Left ventricle myocardium inferior (tissue), 1 donor: ENCODE measurements around the gene LIPC. TPM values are rescaled to one million over a fixed set of nuclear protein-coding genes. Genes with fewer than 3 reads are reported as not detected.

Source experiments
- DNase-seq: peaks from one replicate; pipeline ENCODE4 v3.0.0-alpha.2; 2020
- H3K27ac ChIP-seq: fragments of 200-600 bp; replicated peaks from 2 replicates; pipeline ENCODE4 v1.8.0; 2021
- H3K27me3 ChIP-seq: fragments of 200-600 bp; 2 replicates; pipeline ENCODE4 v1.8.0; 2021; ENCODE audit warnings: low read depth
- H3K36me3 ChIP-seq: fragments of 200-600 bp; 2 replicates; pipeline ENCODE4 v1.8.0; 2021
- H3K4me1 ChIP-seq: fragments of 200-600 bp; 2 replicates; pipeline ENCODE4 v1.8.0; 2021
- H3K4me3 ChIP-seq: fragments of 200-600 bp; 2 replicates; pipeline ENCODE4 v1.8.0; 2021; ENCODE audit warnings: mild to moderate bottlenecking, moderate library complexity
- H3K9me3 ChIP-seq: fragments of 200-600 bp; replicated peaks from 2 replicates; pipeline ENCODE4 v1.8.0; 2021
- intact Hi-C: fragments of 100-400 bp; cut with micrococcal nuclease; formaldehyde crosslinking; loops from one replicate; pipeline ENCODE4 v1.11.0; 2022
- total RNA-seq: library from RNA; stranded (reverse); fragmentation: NEBNext Ultra II Directional; extraction: Animal tissue kit (Norgen Biotek cat#: 25700); gene quantifications from one replicate; pipeline ENCODE4 v1.2.1, GENCODE V29; 2021
- TF ChIP-seq, protein P1 (sequence below): fragments of 200-600 bp; IDR thresholded peaks from 2 replicates; pipeline ENCODE4 v1.8.0; 2021; ENCODE audit warnings: antibody characterized with exemption, mild to moderate bottlenecking, borderline replicate concordance
- donor health status: DM: no; HTN: yes; CAD: no; lungs with severe emphysema.

The LIPC gene
- total RNA-seq, 1 donor from 2014 or later, result 1.5 TPM

DNA sequence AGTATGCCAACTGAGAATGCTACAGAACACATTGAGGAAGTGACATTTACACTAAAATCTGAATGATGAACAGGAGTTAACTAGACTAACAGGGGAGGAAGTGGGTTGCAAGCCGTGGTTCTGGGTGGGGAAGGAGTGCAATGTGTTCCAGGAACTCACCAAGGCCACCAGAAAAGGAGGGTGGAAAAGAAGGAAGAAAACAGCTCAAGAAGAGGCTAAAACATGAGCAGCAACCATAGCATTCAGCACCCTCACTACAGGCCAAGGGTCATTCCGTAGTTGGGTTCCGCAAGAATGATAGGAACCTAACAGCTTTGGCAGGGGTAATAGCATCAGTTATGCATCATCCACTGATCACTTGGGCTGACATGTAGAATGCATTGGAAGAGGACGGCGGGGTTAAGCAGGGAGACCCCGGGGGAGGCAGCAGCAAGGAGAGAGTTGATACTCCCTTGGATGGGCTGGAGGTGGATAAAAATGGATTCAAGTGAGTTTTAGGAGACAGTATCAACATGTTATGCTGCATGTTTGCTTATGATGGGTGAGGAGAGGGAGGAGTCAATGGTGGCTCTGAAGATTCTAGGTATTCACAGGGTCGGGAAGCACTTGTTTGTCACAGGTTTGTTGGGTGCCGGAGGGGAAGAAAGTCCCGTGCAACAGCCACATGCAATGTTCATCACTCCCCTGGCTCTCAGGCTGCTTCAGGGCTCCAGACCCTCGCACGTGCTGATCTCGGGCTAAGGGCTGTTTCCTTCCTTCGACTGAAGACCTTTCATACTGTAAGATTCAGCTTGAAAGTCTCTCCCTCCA is 53.2 kb downstream of the LIPC start:
- no peak for DNase-seq
- peaks cover 16% of the 10 kb centered on the region for H3K9me3 ChIP-seq
- intact Hi-C loops, result no loop called here
- H3K27me3 ChIP-seq, result no peaks in the 10 kb centered on the region
- TF ChIP-seq, protein P1, sequence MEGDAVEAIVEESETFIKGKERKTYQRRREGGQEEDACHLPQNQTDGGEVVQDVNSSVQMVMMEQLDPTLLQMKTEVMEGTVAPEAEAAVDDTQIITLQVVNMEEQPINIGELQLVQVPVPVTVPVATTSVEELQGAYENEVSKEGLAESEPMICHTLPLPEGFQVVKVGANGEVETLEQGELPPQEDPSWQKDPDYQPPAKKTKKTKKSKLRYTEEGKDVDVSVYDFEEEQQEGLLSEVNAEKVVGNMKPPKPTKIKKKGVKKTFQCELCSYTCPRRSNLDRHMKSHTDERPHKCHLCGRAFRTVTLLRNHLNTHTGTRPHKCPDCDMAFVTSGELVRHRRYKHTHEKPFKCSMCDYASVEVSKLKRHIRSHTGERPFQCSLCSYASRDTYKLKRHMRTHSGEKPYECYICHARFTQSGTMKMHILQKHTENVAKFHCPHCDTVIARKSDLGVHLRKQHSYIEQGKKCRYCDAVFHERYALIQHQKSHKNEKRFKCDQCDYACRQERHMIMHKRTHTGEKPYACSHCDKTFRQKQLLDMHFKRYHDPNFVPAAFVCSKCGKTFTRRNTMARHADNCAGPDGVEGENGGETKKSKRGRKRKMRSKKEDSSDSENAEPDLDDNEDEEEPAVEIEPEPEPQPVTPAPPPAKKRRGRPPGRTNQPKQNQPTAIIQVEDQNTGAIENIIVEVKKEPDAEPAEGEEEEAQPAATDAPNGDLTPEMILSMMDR, result no peak
- no peak overlapping the region for H3K27ac ChIP-seq
- H3K36me3 ChIP-seq, result no peaks in the 10 kb centered on the region
- no peak overlapping the region for H3K4me3 ChIP-seq
- peaks cover 4% of the 10 kb centered on the region for H3K4me1 ChIP-seq

DNA sequence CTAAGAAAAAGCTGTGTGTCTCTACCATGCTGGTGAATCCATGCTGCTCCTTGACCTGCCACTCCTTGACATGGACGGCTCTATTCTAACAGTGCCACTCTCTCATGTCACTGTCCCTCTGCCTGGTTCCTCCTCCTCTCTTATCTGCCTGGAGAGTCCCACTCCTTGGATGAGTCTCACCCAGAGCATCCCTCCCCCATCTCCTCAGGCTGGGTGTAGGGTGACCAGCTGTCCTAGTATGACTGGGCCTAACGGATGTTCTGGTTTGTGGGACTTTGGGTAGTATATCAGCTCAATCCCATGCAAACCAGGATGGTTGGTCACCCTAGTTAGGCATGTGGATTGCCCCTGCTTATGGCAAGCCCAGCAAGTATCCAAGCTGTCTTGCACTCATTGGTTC is 54.3 kb downstream of the LIPC start:
- intact Hi-C loops, result no loop called here
- Histone ChIP-seq H3K27ac (no peak overlapping the region), H3K9me3 (peaks cover 16% of the 10 kb centered on the region), H3K36me3 (no peaks in the 10 kb centered on the region), H3K27me3 (no peaks in the 10 kb centered on the region), H3K4me1 (peaks cover 10% of the 10 kb centered on the region), H3K4me3 (no peak overlapping the region)
- TF ChIP-seq, protein P1, result no peak
- no peak for DNase-seq

DNA sequence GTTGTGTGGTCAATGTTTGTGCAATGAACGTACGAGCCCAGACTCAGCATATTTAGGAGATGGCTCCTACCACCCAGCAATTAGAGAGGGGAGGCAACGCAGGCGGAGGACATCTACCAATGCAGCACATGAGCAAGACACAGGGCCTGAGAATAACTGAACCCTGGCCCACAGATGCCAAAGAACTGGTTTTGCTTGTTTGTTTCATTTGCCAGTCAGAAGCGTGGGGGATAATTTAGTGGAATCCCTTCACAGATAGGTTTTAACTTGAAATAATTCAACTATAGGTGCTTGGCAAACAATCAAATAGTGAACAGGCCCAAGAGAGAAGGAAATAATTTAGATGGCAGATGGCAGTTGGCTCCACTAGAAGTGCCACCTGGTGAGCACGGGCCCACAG is 54.8 kb downstream of the LIPC start:
- intact Hi-C loops, result no loop called here
- TF ChIP-seq, protein P1, result no peak
- H3K4me1 ChIP-seq, result peaks cover 15% of the 10 kb centered on the region
- no peak for DNase-seq
- H3K27ac ChIP-seq, result no peak overlapping the region
- H3K27me3 ChIP-seq, result no peaks in the 10 kb centered on the region
- H3K4me3 ChIP-seq, result no peak overlapping the region
- H3K9me3 ChIP-seq, result peaks cover 16% of the 10 kb centered on the region
- no peaks in the 10 kb centered on the region for H3K36me3 ChIP-seq

DNA sequence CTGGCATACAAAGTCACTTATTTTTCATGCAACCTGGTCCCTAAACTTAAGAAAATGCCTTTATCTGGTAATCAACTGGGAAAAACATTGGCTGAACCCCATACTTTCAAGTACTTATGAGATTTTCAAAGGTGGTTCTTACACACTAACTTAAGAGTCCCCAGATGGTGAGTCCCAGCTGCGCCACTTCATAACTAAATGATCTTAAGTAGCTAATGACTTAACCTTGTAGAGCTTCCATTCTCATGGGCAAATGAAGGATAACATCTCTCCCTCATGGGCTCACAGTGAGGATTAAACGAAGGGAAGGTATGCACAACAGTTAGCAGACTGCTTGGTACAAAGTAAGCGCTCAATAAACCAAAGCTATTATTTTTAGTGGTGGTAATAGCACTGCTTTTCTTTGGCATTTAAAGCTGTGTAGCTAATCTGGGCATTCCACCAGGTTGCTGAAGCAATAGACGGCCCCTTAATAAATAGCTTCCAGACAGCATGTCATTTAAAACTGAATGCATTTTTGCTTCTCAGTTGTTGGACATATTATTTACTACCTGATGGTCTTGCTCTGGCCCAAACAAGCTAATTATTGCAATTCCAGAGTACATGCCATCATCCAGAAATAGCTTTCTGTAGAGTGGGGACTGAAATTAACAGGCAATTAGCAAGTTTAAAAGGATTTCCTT is 55.4 kb downstream of the LIPC start:
- no peak overlapping the region for H3K4me3 ChIP-seq
- no peak for DNase-seq
- no peaks in the 10 kb centered on the region for H3K27me3 ChIP-seq
- peaks cover 16% of the 10 kb centered on the region for H3K4me1 ChIP-seq
- H3K27ac ChIP-seq, result no peak overlapping the region
- no peaks in the 10 kb centered on the region for H3K36me3 ChIP-seq
- TF ChIP-seq, protein P1, result no peak
- intact Hi-C loops, result no loop called here
- H3K9me3 ChIP-seq, result peaks cover 16% of the 10 kb centered on the region

DNA sequence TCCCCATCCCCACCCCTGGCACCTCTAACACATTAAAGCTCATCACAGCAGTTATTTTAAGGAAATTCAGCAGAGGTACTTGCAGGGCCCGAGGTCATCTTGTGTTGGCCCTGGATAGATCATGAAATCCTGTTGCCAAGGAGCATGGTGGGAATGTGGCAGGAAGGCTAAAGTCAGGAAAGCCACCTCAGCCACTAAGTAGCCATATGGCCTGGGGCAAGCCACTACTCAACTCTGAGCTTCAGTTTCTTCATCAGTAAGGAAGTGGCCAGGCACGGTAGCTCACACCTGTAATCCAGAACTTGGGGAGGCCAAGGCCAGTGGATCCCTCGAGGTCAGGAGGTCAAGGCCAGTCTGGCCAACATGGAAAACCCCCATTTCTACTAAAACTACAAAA is 55.9 kb downstream of the LIPC start:
- TF ChIP-seq, protein P1, result no peak
- H3K27ac ChIP-seq, result no peak overlapping the region
- peaks cover 16% of the 10 kb centered on the region for H3K9me3 ChIP-seq
- H3K27me3 ChIP-seq, result no peaks in the 10 kb centered on the region
- H3K4me3 ChIP-seq, result no peak overlapping the region
- peaks cover 16% of the 10 kb centered on the region for H3K4me1 ChIP-seq
- intact Hi-C loops, result no loop called here
- DNase-seq, result no peak
- no peaks in the 10 kb centered on the region for H3K36me3 ChIP-seq
